Epithelial cell of esophagus (primary cell): ENCODE data around the gene SERINC5.
"Not testable (repeated sequence)": the region's sequence is repeated elsewhere in the genome, so short reads cannot be mapped to it uniquely, and the experiment has no call there.

Source experiments
- DNase-seq: peaks from one replicate; pipeline ENCODE4 v3.0.0; 2010; ENCODE audit warnings: low read depth
- H3K4me3 ChIP-seq: 2 replicates; pipeline ENCODE4 v1.5.1; 2011; ENCODE audit warnings: mild to moderate bottlenecking, low read length, control low read depth
- CTCF ChIP-seq: IDR thresholded peaks from 2 replicates; pipeline ENCODE4 v1.5.1; 2011; ENCODE audit warnings: low read depth, mild to moderate bottlenecking, low read length, control low read depth, inconsistent platforms; ENCODE audit not compliant: insufficient read depth; ENCODE audit errors: missing control alignments

SERINC5 gene

DNA sequence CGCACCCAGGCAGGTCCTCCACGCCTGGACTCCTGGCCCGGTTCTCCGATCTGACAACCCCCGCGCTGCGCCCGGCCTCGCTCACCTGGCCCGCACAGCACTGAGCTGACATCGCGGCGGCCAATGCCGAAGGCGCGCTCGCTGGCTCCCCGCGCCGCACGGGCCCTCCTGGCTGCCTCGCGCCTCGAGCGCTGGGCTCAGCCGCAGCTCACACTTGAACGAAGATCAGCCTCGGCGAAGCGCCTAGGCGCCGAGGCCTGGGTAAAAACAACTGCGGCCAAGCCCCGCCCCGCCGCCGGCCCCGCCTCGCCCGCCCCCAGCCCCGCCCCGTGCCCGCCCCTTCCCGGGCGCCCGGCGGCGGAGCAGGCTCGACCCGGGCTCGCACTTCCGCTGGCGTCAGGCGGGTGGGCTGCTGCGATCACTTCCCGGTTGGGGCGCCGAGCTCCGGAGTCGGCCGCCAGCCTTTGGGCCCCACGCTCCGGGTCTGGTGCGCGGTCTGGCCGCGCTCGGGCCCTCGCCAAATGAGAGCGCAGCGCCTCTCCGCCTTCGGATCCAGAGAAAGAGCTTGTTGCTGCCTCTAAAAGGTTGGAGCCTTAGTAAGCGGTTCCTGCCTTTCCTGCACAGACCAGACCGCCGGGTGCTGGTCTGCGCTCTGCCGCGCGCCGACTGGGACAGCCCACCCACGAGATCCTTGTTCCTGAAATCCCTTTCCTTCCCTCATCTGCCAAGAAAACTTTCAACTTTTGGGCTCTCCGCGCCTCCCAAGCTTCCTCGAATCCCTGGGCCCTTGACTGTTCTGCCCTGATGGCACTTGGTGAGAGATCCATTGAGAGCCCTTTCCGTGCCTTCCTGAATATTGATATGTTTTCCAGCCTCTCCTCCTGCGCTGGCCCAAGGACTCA, at the start of gene SERINC5:
Gene SERINC5, minus strand, starts transcription at position 238 of the 902 bp plus-strand sequence. Its CDS starts 126 bp downstream, at position 112.
- peak; percentile 80 for DNase-seq
- no peak for TF ChIP-seq CTCF
- H3K4me3 ChIP-seq = peak within 1 kb of the TSS; percentile 73

DNA sequence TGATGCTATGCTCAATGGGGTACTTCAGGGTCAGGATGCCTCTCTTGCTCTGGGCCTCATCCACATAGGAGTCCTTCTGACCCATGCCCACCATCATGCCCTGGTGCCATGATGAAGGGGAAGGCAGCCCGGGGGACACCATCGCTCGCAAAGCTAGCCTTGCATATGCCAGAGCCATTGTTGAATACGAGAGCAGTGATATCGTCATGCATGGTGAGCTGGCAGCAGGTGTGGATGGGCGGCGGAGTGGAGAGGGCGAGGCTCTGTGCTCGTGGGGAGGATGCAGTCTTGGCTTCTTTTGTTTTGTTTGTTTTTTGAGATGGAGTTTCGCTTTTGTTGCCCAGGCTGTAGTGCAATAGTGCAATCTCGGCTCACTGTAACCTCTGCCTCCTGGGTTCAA, 46.8 kb upstream of the SERINC5 start:
- no peak overlapping the region for H3K4me3 ChIP-seq
- no peak for TF ChIP-seq CTCF

DNA sequence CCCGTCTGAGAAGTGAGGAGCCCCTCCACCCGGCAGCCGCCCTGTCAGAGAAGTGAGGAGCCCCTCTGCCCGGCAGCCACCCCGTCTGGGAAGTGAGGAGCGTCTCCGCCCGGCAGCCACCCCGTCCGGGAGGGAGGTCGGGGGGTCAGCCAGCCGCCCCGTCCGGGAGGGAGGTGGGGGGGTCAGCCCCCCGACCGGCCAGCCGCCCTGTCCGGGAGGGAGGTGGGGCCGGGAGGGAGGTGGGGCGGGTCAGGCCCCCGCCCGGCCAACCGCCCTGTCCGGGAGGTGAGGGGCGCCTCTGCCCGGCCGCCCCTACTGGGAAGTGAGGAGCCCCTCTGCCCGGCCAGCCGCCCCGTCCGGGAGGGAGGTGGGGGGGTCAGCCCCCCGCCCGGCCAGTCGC, 45.5 kb upstream of the SERINC5 start:
- H3K4me3 ChIP-seq, DNase-seq: not testable (repeated sequence)

More for the DNA sequence above, 46.8 kb upstream of the SERINC5 start:
- DNase-seq = no peak

- H3K4me3 ChIP-seq, DNase-seq: not testable (repeated sequence)
Measured at GRCh38 chr5:80300796-80301195, 44.9 kb upstream of the SERINC5 start.

DNA sequence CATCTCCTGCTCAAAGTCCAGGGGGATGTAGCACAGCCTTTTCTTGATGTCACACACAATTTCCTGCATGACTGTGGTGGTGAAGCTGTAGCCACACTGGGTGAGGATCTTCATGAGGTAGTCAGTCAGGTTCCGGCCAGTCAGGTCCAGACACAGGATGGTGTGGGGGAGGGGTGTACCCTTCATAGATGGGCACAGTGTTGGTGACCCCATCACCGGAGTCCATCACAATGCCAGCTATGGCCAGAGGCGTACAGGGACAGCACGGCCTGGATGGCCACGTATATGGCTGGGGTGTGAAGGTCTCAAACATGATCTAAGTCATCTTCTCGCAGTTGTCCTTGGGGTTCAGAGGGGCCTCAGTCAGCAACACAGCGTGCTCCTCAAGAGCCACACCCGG, 44.3 kb upstream of the SERINC5 start:
- TF ChIP-seq CTCF = no peak
- H3K4me3 ChIP-seq = no peak overlapping the region
- no peak for DNase-seq

- TF ChIP-seq CTCF = no peak
- DNase-seq = no peak
- H3K4me3 ChIP-seq = no peak overlapping the region
Measured at GRCh38 chr5:80299601-80300000, 43.8 kb upstream of the SERINC5 start.

- H3K4me3 ChIP-seq = no peak overlapping the region
- no peak for DNase-seq
- no peak for TF ChIP-seq CTCF
Measured at GRCh38 chr5:80296121-80296520, 40.3 kb upstream of the SERINC5 start.

DNA sequence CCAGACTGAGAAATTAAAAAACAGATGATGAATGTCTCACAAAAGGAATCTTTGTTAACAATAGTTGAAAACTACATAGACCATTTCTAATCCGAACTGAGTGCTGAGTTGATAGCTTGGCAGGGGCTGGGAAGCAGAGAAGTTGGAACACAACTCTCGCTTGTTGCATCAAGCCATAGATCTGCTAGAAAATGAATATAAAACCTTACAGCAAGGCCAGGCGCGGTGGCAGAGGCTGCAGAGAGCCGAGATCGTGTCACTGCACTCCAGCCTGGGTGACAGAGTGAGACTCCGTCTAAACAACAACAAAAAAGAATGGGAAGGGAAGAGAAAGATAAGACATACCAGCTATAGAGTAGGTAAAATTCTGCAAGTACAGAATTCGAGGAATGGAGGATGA, 35.9 kb upstream of the SERINC5 start:
- no peak for TF ChIP-seq CTCF
- no peak for DNase-seq
- H3K4me3 ChIP-seq = no peak overlapping the region
